WERI-Rb-1 (cell line): ENCODE measurements around the gene SRD5A2.
A peak's percentile ranks its signal among the peaks of the same experiment; 100 is the strongest.

ENCODE experiments used
- DNase-seq: peaks from one replicate; pipeline ENCODE4 v3.0.0-alpha.2; 2020
- H3K27ac ChIP-seq: fragments of 250-450 bp; sonication (Bioruptor Pico); 2 replicates; pipeline ENCODE4 v1.5.1; 2020; ENCODE audit warnings: mild to moderate bottlenecking, moderate library complexity
- H3K27me3 ChIP-seq: fragments of 250-450 bp; sonication (Bioruptor Pico); 2 replicates; pipeline ENCODE4 v1.5.1; 2021; ENCODE audit warnings: mild to moderate bottlenecking, low read depth, moderate library complexity; ENCODE audit not compliant: insufficient read depth, severe bottlenecking
- H3K36me3 ChIP-seq: fragments of 250-450 bp; sonication (Bioruptor Pico); 2 replicates; pipeline ENCODE4 v1.5.1; 2020; ENCODE audit warnings: mild to moderate bottlenecking, moderate library complexity
- H3K4me3 ChIP-seq: 2 replicates; pipeline ENCODE4 v1.5.1; 2011; ENCODE audit warnings: low read depth, mild to moderate bottlenecking, control low read depth, low read length
- H3K9me3 ChIP-seq: fragments of 250-450 bp; sonication (Bioruptor Pico); 2 replicates; pipeline ENCODE4 v1.5.1; 2021; ENCODE audit warnings: mild to moderate bottlenecking, moderate library complexity; ENCODE audit not compliant: severe bottlenecking
- TF ChIP-seq, protein P1 (sequence below): IDR thresholded peaks from 2 replicates; pipeline ENCODE4 v1.5.1; 2011; ENCODE audit warnings: low read depth, mild to moderate bottlenecking, control low read depth, inconsistent platforms, low read length

SRD5A2 gene, protein sequence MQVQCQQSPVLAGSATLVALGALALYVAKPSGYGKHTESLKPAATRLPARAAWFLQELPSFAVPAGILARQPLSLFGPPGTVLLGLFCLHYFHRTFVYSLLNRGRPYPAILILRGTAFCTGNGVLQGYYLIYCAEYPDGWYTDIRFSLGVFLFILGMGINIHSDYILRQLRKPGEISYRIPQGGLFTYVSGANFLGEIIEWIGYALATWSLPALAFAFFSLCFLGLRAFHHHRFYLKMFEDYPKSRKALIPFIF

DNA sequence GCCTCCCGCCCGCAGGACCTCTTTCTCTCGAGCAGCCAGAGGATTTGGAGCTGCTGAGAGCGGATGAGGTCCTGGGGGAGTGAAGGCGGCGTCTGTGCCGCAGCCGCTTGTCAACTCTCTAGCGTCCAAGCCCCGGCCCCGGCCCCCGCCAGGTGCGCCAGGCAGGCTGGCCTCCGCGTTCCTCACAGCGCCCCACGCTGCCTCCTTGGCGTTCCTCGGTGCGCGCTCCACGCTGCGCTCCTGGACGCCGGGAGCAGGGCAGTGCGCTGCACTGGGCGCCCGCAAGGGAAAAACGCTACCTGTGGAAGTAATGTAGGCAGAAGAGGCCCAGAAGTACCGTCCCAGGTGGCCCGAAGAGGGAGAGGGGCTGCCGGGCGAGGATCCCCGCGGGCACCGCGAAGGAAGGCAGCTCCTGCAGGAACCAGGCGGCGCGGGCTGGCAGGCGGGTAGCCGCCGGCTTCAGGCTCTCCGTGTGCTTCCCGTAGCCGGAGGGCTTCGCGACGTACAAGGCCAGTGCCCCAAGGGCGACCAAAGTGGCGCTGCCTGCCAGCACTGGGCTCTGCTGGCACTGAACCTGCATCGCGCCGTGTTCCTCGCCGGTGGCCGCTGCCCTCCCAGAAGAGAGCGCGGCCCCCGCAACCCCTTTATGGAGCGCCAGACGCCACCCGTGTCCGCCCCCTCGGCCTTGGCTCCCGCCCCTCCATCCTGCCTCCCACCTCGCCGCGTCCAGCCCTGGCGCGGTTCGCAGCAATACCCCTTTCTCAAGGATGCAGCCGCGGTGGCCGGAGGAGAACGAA lies at the start of gene SRD5A2:
TSS of gene SRD5A2 (minus strand) at position 618 of the 797 bp plus-strand sequence. CDS start at position 580, 38 bp downstream.
- Histone ChIP-seq H3K9me3 (peaks cover 9% of the 10 kb centered on the region), H3K27ac (no peak within 1 kb of the TSS), H3K27me3 (peaks cover 78% of the 10 kb centered on the region), H3K36me3 (no peaks in the 10 kb centered on the region), H3K4me3 (no peak within 1 kb of the TSS)
- TF ChIP-seq, protein P1, sequence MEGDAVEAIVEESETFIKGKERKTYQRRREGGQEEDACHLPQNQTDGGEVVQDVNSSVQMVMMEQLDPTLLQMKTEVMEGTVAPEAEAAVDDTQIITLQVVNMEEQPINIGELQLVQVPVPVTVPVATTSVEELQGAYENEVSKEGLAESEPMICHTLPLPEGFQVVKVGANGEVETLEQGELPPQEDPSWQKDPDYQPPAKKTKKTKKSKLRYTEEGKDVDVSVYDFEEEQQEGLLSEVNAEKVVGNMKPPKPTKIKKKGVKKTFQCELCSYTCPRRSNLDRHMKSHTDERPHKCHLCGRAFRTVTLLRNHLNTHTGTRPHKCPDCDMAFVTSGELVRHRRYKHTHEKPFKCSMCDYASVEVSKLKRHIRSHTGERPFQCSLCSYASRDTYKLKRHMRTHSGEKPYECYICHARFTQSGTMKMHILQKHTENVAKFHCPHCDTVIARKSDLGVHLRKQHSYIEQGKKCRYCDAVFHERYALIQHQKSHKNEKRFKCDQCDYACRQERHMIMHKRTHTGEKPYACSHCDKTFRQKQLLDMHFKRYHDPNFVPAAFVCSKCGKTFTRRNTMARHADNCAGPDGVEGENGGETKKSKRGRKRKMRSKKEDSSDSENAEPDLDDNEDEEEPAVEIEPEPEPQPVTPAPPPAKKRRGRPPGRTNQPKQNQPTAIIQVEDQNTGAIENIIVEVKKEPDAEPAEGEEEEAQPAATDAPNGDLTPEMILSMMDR = no peak
- peak; percentile 23 for DNase-seq

DNA sequence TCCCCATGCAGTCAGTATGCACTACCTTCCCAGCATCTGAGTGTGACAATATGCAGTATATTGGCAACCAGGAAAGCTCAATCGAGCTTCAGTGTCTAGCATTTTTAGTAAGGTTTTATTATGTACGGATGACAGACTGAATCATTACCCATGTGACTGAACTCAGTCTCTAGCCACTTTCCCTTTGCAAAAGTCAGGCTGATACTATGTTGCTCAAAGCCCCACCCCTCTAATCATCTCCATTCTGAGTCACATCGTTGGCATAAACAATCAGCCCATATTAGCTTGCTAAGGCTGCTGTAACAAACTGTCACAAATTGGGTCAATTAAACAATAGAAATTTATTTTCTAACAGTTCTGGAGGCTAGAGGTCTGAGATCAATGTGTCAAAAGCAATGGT lies 25.8 kb upstream of the SRD5A2 start:
- DNase-seq = no peak
- H3K36me3 ChIP-seq = no peaks in the 10 kb centered on the region
- H3K27ac ChIP-seq = no peak overlapping the region
- peaks cover 3% of the 10 kb centered on the region for H3K27me3 ChIP-seq
- TF ChIP-seq, protein P1 = no peak
- H3K4me3 ChIP-seq = no peak overlapping the region
- no peaks in the 10 kb centered on the region for H3K9me3 ChIP-seq

DNA sequence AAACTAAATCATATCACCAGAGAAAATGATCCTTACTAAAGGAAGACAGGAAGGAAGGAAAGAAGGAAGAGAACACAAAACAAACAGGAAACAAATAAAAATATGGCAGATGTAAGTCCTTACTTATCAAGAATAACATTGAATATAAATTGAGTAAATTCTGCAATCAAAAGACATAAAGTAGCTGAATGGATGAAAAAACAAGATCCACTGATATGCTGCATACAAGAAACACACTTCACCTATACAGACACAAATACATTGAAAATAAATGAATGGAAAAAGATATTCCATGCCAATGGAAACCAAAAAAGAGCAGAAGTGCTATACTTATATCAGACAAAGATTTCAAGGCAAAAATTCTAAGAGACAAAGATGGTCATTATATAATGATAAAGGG lies 18.0 kb upstream of the SRD5A2 start:
- TF ChIP-seq, protein P1 = no peak
- peaks cover 3% of the 10 kb centered on the region for H3K9me3 ChIP-seq

DNA sequence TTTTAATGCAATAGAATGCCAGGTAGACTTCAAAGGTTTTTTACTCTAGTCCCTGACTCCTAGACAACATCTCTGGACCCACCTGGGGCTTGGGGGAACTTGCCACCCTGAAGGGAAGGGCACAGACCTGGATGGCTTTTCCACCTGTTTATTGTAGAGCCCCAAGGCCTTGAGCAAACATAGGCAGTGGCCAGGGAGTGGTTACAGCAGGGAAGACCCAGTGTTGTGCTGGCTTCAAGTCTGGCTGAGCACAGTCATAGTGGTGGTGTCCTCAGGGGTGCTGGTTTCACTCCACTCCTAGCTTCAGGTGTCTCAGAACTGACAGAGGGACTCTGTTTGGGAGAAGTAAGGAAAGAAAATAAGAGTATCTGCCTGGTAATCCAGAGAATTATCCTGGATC lies 5.5 kb upstream of the SRD5A2 start:
- Histone ChIP-seq H3K36me3 (no peaks in the 10 kb centered on the region), H3K27ac (no peak overlapping the region), H3K9me3 (peaks cover 6% of the 10 kb centered on the region), H3K27me3 (peaks cover 58% of the 10 kb centered on the region), H3K4me3 (no peak overlapping the region)
- TF ChIP-seq, protein P1 = no peak
- DNase-seq = no peak

More for the DNA sequence above, 18.0 kb upstream of the SRD5A2 start:
- Histone ChIP-seq H3K27ac (no peak overlapping the region), H3K36me3 (no peaks in the 10 kb centered on the region), H3K4me3 (no peak overlapping the region), H3K27me3 (peaks cover 7% of the 10 kb centered on the region)
- no peak for DNase-seq

DNA sequence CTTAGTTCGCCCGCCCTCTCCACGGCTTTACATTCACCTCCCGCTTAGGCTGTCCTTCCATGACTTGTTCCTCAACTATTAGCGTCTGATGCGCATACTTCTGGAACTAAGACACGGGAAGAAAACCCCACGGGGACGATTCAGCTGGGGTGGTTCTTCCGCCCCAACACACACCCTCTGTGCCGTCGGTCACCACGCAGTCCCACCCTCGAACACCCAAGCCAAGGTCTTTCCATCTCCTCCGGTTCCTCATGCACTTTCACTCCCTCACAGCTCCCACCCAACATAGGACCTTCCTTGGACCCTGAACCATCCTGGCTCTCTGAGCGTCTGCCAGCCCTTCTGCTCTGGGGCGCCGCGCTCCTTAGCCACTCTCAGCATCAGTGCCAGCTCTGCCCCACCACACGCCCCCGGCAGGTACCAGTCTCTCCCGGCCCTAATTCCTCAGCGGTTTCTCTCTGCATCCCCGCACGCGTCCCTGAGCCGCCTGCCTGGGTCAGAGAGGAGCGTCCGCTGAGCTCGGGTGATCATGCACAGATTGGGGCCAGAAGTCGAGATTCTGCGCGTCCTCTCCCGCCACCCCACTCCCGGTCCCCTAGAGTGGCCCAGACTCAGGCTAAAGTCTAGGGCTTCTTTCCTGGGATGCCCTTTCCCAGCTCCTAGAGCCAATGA lies 522 bp upstream of the SRD5A2 start:
- Histone ChIP-seq H3K27me3 (peaks cover 79% of the 10 kb centered on the region), H3K36me3 (no peaks in the 10 kb centered on the region), H3K4me3 (no peak overlapping the region), H3K9me3 (peaks cover 6% of the 10 kb centered on the region), H3K27ac (no peak overlapping the region)
- TF ChIP-seq, protein P1 = no peak
- no peak for DNase-seq
